ENCODE data around the gene CPNE5. TPM values are rescaled to one million over a fixed set of nuclear protein-coding genes. Genes with fewer than 3 reads are reported as not detected.

CPNE5 gene
- total and polyA plus RNA-seq, 2 experiments from 2014 or later, result 0.30 to 1.2 TPM

GRCh38 chr6:36817847-36818246 is 21.4 kb downstream of the CPNE5 start:
- H3K4me1 ChIP-seq (ENCODE audit: insufficient read depth), result no peaks in the 10 kb centered on the region
- no peaks in the 10 kb centered on the region for H3K9me3 ChIP-seq (ENCODE audit: low read depth)
- H2AFZ ChIP-seq, result no peak overlapping the region
- H3K27ac ChIP-seq, result no peak overlapping the region
- no peak for TF ChIP-seq CTCF (IDR thresholded peaks at IDR 0.05; ENCODE audit: poor library complexity)
- no peak for TF ChIP-seq EZH2 (IDR thresholded peaks at IDR 0.05; ENCODE audit: borderline replicate concordance)
- TF ChIP-seq EZH2phosphoT487 (IDR thresholded peaks at IDR 0.05; ENCODE audit: low read depth, severe bottlenecking, unreplicated experiment), result no peak
- H3K4me2 ChIP-seq, result no peak overlapping the region
- no peaks in the 10 kb centered on the region for H4K20me1 ChIP-seq (ENCODE audit: insufficient read depth, poor library complexity, severe bottlenecking)
- WGBS (ENCODE audit: low lambda C conversion rate, missing lambda C conversion rate), result 66% methylated on average over 3 of the region's 3 CpGs
- H3K4me3 ChIP-seq, result no peak overlapping the region
- DNase-seq (ENCODE audit: low spot score), result no peak
- no peaks in the 10 kb centered on the region for H3K9me2 ChIP-seq (replicated peaks; ENCODE audit: insufficient read depth)
- H3K79me2 ChIP-seq, result no peaks in the 10 kb centered on the region
- H3K36me3 ChIP-seq (replicated peaks; ENCODE audit: insufficient read depth, low read depth), result no peaks in the 10 kb centered on the region
- no peaks in the 10 kb centered on the region for H3K27me3 ChIP-seq

- TF ChIP-seq CTCF (IDR thresholded peaks at IDR 0.05; ENCODE audit: poor library complexity) (no peak), EZH2 (IDR thresholded peaks at IDR 0.05; ENCODE audit: borderline replicate concordance) (no peak), EZH2phosphoT487 (IDR thresholded peaks at IDR 0.05; ENCODE audit: low read depth, severe bottlenecking, unreplicated experiment) (no peak)
Measured at GRCh38 chr6:36817176-36817817, 21.9 kb downstream of the CPNE5 start.

GRCh38 chr6:36815962-36816735 is 23.1 kb downstream of the CPNE5 start:
- no peaks in the 10 kb centered on the region for H3K27me3 ChIP-seq
- no peaks in the 10 kb centered on the region for H3K4me1 ChIP-seq (ENCODE audit: insufficient read depth)
- 66% methylated on average over 7 of the region's 7 CpGs for WGBS (ENCODE audit: low lambda C conversion rate, missing lambda C conversion rate)
- no peak overlapping the region for H3K27ac ChIP-seq
- H3K9me2 ChIP-seq (replicated peaks; ENCODE audit: insufficient read depth), result no peaks in the 10 kb centered on the region
- no peaks in the 10 kb centered on the region for H3K79me2 ChIP-seq
- H3K4me2 ChIP-seq, result no peak overlapping the region
- no peaks in the 10 kb centered on the region for H4K20me1 ChIP-seq (ENCODE audit: insufficient read depth, poor library complexity, severe bottlenecking)
- DNase-seq (ENCODE audit: low spot score), result no peak
- no peaks in the 10 kb centered on the region for H3K36me3 ChIP-seq (replicated peaks; ENCODE audit: insufficient read depth, low read depth)
- TF ChIP-seq EZH2phosphoT487 (IDR thresholded peaks at IDR 0.05; ENCODE audit: low read depth, severe bottlenecking, unreplicated experiment), result no peak
- TF ChIP-seq EZH2 (IDR thresholded peaks at IDR 0.05; ENCODE audit: borderline replicate concordance), result no peak
- no peaks in the 10 kb centered on the region for H3K9me3 ChIP-seq (ENCODE audit: low read depth)
- H2AFZ ChIP-seq, result no peak overlapping the region
- H3K4me3 ChIP-seq, result no peak overlapping the region

More at GRCh38 chr6:36817176-36817817, 21.9 kb downstream of the CPNE5 start:
- Histone ChIP-seq H3K27ac (no peak overlapping the region), H3K27me3 (no peaks in the 10 kb centered on the region), H3K4me3 (no peak overlapping the region), H4K20me1 (ENCODE audit: insufficient read depth, poor library complexity, severe bottlenecking) (no peaks in the 10 kb centered on the region), H3K9me2 (replicated peaks; ENCODE audit: insufficient read depth) (no peaks in the 10 kb centered on the region), H3K4me2 (no peak overlapping the region), H2AFZ (no peak overlapping the region), H3K4me1 (ENCODE audit: insufficient read depth) (no peaks in the 10 kb centered on the region), H3K9me3 (ENCODE audit: low read depth) (no peaks in the 10 kb centered on the region), H3K36me3 (replicated peaks; ENCODE audit: insufficient read depth, low read depth) (no peaks in the 10 kb centered on the region), H3K79me2 (no peaks in the 10 kb centered on the region)
- DNase-seq (ENCODE audit: low spot score), result no peak
- WGBS (ENCODE audit: low lambda C conversion rate, missing lambda C conversion rate), result 95% methylated on average over 9 of the region's 9 CpGs

- H3K4me2 ChIP-seq, result no peak overlapping the region
- H3K27ac ChIP-seq, result no peak overlapping the region
- no peaks in the 10 kb centered on the region for H3K79me2 ChIP-seq
- no peak for DNase-seq (ENCODE audit: low spot score)
- H3K27me3 ChIP-seq, result no peaks in the 10 kb centered on the region
- no peak overlapping the region for H3K4me3 ChIP-seq
- no peaks in the 10 kb centered on the region for H3K9me3 ChIP-seq (ENCODE audit: low read depth)
- no peaks in the 10 kb centered on the region for H3K4me1 ChIP-seq (ENCODE audit: insufficient read depth)
- H3K9me2 ChIP-seq (replicated peaks; ENCODE audit: insufficient read depth), result no peaks in the 10 kb centered on the region
- 91% methylated on average over 7 of the region's 7 CpGs for WGBS (ENCODE audit: low lambda C conversion rate, missing lambda C conversion rate)
- TF ChIP-seq EZH2 (IDR thresholded peaks at IDR 0.05; ENCODE audit: borderline replicate concordance) (no peak), CTCF (IDR thresholded peaks at IDR 0.05; ENCODE audit: poor library complexity) (no peak), EZH2phosphoT487 (IDR thresholded peaks at IDR 0.05; ENCODE audit: low read depth, severe bottlenecking, unreplicated experiment) (no peak)
- H4K20me1 ChIP-seq (ENCODE audit: insufficient read depth, poor library complexity, severe bottlenecking), result no peaks in the 10 kb centered on the region
- H3K36me3 ChIP-seq (replicated peaks; ENCODE audit: insufficient read depth, low read depth), result no peaks in the 10 kb centered on the region
- H2AFZ ChIP-seq, result no peak overlapping the region
Measured at GRCh38 chr6:36814249-36814648, 25.0 kb downstream of the CPNE5 start.
